ENCODE data around the gene OBSCN. TPM values are rescaled to one million over a fixed set of nuclear protein-coding genes. Genes with fewer than 3 reads are reported as not detected.
"Not testable (repeated sequence)": the region's sequence is repeated elsewhere in the genome, so short reads cannot be mapped to it uniquely, and the experiment has no call there.

The OBSCN gene
- polyA plus RNA-seq, 3 donors = 31.3 to 43.8 (median 35.6) TPM

DNA sequence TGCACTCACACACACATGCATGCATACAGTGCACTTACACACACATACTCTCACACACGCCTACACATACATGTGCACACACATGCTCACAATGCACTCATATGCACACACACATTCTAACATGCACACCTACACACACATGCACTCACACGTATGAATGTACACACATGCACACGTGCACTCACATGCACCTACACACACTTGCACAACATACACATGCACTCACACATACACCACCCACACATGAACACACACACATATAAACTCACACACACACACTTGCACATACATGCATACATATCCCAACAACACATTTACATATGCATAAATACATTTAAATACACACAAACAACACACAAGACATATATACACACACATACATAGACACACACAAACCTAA, 30.6 kb downstream of the OBSCN start:
- DNase-seq (ENCODE audit: extremely low read depth in 1 of 11, low read depth in 9 of 11, low spot score in 4 of 11) = no peak

DNA sequence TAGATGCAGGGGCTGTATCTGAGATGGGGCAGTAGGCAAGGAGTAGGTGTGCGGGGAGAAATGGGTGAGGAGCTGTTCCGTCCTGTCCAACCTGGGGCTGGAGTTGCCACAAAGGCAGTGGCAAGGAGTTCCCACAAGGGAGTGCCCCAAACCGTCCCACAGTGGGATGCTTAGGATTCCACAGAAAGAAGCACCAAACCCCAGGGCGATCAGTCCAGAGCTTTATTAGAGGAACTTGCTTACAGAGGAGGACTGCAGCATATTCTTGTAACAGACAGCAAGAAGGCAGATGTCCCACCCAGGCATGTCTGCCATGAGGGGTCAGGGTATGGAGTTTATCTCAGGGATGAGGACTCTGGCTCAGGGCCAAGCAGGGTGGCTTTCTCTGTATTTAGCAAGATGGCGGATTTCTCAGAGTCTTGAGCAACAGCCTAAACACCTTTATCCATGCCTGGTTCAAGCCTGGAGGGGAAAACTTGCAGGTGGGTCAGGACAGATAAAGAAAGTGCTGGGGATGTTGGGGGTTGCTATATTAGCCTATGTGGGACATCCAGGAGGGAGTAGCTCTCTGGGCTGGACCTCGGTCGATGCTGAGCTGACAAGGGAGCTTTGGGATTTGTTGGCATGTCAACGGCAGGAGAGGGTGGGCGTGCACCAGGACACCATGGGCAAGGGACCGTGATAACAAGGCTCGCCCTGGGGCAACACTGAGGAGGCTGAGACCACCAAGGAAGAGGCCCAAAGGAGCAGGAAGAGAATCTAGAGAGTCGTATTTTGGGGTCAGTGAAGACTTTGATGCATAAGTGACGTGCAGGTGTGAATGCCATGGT, 32.8 kb downstream of the OBSCN start:
- no peak for DNase-seq (ENCODE audit: extremely low read depth in 1 of 11, low read depth in 9 of 11, low spot score in 4 of 11)

DNA sequence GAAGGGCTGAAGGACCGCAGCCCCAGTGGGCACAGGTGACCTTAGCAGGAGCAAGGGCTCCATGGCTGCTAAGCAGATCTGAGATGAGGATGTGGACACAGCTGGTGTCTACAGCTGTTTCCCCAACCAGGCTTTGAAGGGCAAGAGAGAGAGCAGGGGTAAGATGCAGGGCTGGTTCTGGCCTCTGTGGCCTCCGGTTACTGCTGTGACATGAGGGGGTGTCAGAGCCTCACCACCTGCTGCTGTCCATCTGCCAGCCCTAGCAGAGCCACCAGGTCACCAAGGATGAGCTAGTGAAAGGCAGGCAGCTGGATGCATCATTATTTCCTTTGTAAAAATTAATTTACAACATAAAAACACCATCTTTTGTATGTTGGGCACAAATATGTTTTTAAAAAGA, 33.4 kb downstream of the OBSCN start:
- DNase-seq (ENCODE audit: extremely low read depth in 1 of 11, low read depth in 9 of 11, low spot score in 4 of 11) = no peak

DNA sequence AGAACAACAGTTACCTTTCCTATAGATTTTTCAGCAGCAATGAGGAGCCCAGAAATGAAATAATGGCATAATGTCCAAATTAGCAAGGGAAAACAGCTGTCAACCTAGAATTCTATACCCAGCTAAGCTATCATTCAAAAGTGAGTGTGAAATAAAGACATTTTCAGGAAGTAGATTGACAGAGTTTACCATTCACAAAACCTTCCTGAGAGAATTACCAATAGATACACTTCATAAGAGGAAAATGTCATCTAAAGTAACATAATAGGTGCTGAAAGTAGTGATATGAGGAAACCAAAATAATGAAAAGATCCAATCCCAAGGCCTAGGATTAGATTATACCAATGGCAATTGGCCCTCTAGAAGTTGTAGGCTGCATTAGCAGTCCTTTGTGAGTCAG, 34.6 kb downstream of the OBSCN start:
- DNase-seq (ENCODE audit: extremely low read depth in 1 of 11, low read depth in 9 of 11, low spot score in 4 of 11) = no peak

DNA sequence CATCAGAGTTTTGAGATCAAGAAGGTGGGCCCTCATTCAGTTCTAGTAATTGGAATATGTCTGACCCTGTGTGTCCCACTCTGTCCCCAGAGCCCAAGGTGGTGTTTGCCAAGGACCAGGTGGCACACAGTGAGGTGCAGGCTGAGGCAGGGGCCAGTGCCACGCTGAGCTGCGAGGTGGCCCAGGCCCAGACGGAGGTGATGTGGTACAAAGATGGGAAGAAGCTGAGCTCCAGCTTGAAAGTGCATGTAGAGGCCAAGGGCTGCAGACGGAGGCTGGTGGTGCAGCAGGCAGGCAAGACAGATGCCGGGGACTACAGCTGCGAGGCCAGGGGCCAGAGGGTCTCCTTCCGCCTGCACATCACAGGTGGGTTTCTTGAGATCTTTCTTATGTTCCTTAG, 35.2 kb downstream of the OBSCN start:
- no peak for DNase-seq (ENCODE audit: extremely low read depth in 1 of 11, low read depth in 9 of 11, low spot score in 4 of 11)

DNA sequence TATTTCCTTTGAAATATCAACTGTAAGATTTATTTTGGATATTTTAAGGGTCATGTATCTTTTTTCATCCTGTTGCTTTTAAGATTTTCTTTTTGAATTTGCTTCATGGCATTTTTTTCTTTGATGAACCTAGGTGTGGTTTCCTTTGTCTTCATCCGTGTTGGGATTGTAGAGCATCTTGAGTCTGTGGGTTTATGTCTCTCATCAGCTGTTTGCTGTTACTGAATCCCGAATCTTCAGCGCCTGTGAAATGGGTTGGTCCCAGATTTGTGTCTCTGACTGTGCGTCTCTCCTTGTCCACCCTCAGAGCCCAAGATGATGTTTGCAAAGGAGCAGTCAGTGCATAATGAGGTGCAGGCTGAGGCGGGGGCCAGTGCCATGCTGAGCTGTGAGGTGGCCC, 36.1 kb downstream of the OBSCN start:
- not testable (repeated sequence) for DNase-seq (ENCODE audit: extremely low read depth in 1 of 11, low read depth in 9 of 11, low spot score in 4 of 11)

DNA sequence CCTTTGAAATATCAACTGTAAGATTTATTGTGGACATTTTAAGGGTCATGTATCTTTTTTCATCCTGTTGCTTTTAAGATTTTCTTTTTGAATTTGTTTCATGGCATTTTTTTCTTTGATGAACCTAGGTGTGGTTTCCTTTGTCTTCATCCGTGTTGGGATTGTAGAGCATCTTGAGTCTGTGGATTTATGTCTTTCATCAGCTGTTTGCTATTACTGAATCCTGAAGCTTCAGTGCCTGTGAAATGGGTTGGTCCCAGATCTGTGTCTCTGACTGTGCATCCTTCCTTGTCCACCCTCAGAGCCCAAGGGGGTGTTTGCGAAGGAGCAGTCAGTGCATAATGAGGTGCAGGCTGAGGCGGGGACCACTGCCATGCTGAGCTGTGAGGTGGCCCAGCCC, 37.3 kb downstream of the OBSCN start:
- no peak for DNase-seq (ENCODE audit: extremely low read depth in 1 of 11, low read depth in 9 of 11, low spot score in 4 of 11)

DNA sequence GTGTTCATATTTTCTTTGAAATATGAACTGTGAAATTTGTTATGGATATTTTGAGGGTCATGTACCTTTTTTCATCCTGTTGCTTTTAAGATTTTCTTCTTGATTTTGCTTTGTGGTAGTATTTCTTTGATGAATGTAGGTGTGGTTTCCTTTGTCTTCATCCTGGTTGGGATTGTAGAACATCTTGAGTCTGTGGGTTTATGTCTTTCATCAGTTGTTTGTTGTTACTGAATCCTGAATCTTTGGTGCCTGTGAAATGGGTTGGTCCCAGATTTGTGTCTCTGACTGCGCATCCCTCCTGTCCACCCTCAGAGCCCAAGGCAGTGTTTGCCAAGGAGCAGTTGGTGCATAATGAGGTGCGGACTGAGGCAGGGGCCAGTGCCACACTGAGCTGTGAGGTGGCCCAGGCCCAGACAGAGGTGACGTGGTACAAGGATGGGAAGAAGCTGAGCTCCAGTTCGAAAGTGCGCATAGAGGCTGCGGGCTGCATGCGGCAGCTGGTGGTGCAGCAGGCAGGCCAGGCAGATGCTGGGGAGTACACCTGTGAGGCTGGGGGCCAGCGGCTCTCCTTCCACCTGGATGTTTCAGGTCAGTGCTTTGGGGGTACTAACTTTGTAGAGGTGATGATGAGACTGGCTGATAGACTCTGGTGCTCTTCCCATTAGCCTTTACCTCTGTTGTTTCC, 38.5 kb downstream of the OBSCN start:
- no peak for DNase-seq (ENCODE audit: extremely low read depth in 1 of 11, low read depth in 9 of 11, low spot score in 4 of 11)

DNA sequence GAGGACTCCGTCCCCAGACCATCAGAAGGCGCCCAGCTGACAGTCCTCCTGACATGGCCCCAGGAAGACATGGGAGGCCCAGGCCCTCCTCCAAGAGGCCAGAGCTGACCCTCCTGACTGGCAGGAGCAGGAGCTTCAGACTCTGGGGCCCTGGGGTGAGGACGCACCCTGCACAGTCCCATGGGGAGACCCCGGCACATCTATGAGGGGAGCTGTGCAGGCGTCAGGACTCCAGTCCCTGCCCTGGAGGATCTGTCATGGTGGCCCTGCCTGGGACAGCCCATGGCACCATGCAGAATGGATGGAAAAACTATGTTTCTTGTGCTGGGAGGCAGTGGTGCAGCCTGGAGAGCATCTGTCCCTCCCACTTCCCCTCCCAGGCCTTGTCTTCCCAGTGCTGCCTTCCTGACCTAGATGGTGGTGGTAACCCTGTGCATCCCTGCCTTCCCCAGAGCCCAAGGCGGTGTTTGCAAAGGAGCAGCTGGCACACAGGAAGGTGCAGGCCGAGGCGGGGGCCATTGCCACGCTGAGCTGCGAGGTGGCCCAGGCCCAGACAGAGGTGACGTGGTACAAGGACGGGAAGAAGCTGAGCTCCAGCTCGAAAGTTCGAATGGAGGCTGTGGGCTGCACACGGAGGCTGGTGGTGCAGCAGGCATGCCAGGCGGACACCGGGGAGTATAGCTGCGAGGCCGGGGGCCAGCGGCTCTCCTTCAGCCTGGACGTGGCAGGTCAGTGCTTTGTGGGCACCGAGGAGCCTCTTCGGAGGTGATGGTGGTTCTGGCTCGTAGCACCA, 41.9 kb downstream of the OBSCN start:
- DNase-seq (ENCODE audit: extremely low read depth in 1 of 11, low read depth in 9 of 11, low spot score in 4 of 11) = no peak

DNA sequence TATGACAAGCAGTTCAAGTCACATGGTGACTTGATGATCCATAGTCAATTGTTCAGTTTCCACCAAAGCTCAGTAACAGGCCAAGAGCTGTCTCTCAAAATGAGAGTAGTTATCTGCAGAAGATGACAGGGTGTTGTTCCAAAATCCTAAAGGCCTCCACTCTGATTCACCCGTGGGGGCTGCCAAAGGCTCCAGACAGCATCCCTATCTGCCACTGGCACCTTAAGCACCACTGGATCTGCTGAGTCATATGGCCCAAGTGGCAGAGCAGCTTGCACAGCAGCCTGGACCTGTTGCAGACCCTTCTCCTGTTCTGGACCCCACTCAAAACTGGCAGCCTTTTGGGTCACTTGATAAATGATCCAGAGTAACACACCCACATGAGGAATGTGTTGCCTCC, 44.6 kb downstream of the OBSCN start:
- not testable (repeated sequence) for DNase-seq (ENCODE audit: extremely low read depth in 1 of 11, low read depth in 9 of 11, low spot score in 4 of 11)

DNA sequence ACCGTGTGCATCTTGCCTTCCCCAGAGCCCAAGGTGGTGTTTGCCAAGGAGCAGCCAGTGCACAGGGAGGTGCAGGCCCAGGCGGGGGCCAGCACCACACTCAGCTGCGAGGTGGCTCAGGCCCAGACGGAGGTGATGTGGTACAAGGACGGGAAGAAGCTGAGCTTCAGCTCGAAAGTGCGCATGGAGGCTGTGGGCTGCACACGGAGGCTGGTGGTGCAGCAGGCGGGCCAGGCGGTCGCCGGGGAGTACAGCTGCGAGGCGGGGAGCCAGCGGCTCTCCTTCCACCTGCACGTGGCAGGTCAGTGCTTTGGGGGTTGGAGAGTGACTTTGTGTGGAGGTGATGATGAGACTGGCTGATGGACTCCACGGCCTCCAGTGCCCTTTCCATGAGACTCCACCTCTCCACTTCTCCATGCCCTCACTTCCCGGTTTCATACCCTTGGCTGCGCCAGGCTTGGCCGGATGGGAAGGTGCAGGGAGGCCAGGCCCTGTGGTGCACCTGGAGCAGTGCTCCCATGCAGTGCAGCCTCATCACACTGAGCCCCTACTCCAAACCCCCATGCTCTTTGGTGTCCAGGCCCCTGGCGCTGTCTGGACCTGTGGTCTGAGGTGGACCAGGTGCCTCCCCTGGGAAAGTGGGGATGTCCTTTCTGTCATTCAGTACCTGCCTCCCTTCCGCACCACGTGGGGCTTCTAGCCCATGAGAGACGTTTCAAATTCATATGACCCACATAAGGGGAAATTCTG, 49.0 kb downstream of the OBSCN start:
- DNase-seq (ENCODE audit: extremely low read depth in 1 of 11, low read depth in 9 of 11, low spot score in 4 of 11) = no peak

DNA sequence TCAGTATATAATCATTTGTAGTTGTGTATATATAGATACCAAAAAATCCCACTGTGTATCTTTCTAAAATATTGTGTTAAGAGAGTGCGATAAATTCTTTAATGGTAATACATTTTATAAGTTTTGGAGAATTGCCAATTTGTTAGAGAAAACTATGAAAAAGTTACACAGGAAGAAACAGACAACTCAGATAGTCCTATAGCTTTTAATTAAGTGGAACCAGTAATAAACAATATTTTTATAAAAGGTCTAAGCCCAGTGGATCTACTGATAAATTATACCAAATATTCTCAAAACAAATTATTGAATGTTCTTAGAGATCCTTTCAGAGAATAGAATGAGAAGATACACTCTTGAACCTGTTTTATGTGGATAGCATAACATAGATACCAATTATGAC, 50.6 kb downstream of the OBSCN start:
- no peak for DNase-seq (ENCODE audit: extremely low read depth in 1 of 11, low read depth in 9 of 11, low spot score in 4 of 11)

DNA sequence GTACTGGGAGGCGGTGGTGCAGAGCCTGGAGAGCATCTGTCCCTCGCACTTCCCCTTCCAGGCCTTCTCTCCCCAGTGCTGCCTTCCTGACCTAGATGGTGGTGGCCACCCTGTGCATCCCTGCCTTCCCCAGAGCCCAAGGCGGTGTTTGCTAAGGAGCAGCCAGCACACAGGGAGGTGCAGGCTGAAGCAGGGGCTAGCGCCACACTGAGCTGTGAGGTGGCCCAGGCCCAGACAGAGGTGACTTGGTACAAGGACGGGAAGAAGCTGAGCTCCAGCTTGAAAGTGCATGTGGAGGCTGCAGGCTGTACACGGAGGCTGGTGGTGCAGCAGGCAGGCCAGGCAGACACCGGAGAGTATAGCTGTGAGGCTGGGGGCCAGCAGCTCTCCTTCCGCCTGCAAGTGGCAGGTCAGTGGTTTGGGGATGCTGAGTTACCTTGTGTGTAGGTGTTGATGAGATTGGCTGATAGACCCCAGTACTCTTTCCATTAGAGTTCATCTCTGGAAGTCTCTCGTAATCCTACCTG, 51.6 kb downstream of the OBSCN start:
- no peak for DNase-seq (ENCODE audit: extremely low read depth in 1 of 11, low read depth in 9 of 11, low spot score in 4 of 11)

DNA sequence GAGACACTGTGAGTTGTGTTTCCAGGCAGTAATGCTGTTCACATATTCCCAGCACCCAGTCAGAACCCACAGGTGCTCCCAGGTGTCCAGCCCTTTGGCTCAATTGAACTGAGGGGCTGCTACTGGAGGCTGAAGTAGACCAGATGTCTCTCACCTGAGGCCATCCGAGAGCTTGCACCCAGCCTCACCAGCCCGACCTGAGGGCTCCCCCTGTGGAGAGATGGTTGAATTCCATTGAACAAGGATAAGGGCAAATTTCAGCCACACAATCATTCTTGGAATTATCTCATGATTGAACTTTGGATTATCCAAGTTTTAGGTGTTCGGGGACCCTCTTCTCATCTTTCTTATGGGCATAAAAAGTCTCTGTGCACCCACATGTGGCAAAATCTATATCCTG, 52.1 kb downstream of the OBSCN start:
- no peak for DNase-seq (ENCODE audit: extremely low read depth in 1 of 11, low read depth in 9 of 11, low spot score in 4 of 11)

DNA sequence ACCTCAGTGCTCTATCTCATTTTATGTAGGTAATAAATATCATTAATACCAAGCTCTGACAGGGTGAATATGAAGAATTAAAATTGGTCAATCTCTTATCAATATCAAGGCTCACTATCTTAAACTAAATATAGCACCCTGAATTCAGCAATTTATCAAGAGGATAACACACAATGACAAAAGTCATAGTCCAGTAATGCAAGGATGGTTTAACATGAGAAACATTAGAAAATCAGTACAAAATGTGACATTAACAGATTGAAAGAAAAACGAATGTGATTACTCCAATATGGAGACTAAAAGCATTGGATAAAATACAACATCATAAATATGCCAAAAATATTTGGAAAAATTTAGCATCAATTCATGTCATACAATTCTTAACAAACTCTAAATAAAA, 53.9 kb downstream of the OBSCN start:
- no peak for DNase-seq (ENCODE audit: extremely low read depth in 1 of 11, low read depth in 9 of 11, low spot score in 4 of 11)

DNA sequence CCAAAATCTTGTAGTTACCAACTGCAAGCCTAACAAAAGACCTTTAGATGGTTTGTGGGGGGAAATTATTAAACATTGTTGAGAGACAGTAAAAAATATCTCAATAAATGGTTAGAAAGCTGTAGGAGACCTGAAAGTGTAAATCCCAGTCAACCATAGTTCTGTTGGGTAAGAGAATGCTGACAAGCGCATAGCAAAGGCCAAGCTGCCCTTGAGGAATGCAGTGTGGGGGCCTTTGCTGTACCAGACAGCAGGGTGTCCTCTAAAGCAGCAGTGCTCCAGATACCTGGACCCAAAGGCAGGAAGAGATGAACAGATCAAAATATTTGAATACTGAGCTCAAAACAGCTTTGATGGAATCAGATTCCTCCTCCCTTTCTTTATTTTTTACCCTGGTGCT, 54.6 kb downstream of the OBSCN start:
- DNase-seq (ENCODE audit: extremely low read depth in 1 of 11, low read depth in 9 of 11, low spot score in 4 of 11) = no peak

DNA sequence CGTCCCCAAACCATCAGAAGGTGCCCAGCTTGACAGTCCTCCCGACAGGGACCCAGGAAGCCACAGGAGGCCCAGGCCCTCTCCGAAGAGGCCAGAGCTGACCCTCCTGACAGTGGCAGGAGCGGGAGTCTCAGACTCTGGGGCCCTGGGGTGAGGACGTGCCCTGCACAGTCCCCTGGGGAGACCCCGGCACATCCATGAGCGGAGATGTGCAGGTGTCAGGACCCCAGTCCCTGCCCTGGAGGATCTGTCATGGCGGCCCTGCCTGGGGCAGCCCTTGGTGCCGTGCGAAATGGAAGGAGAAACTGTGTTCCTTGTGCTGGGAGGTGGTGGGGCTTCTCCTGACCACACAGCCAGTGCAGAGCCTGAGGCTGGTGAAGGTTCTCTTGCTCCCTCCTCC, 55.8 kb downstream of the OBSCN start:
- no peak for DNase-seq (ENCODE audit: extremely low read depth in 1 of 11, low read depth in 9 of 11, low spot score in 4 of 11)

DNA sequence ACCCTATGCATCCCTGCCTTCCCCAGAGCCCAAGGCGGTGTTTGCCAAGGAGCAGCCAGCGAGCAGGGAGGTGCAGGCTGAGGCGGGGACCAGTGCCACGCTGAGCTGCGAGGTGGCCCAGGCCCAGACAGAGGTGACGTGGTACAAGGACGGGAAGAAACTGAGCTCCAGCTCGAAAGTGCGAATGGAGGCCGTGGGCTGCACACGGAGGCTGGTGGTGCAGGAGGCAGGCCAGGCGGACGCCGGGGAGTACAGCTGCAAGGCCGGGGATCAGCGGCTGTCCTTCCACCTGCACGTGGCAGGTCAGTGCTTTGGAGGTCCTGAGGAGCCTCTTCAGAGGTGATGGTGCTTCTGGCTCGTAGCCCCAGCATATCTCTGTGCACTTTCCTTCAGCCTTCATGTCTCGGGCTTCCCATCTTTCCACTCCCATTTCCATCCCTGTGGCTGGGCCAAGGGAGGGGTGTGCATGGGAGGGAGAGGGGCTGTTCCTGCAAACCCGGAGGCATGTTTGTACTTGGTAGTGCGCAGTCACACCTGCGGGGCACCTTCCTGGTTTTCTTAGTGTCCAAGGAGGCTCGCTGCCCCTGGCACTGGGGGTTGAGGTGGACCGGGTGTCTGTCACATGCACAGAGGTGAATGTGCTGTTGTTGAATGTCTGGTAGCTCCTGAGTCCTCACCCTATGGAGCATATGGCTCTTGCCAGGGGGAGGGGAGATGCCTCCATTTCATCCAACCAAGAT, 56.4 kb downstream of the OBSCN start:
- DNase-seq (ENCODE audit: extremely low read depth in 1 of 11, low read depth in 9 of 11, low spot score in 4 of 11) = no peak
